IPS-18a (cell line): ENCODE results near the gene MPST.

Experiments used
- H3K27ac ChIP-seq: one replicate; pipeline ENCODE4 v1.5.1; 2013; ENCODE audit warnings: low read length
- H3K27me3 ChIP-seq: one replicate; pipeline ENCODE4 v1.6.1; 2013; ENCODE audit warnings: mild to moderate bottlenecking, low read length; ENCODE audit not compliant: control insufficient read depth, insufficient read depth
- H3K36me3 ChIP-seq: one replicate; pipeline ENCODE4 v1.6.1; 2013; ENCODE audit warnings: low read depth, low read length; ENCODE audit not compliant: control insufficient read depth
- H3K4me1 ChIP-seq: one replicate; pipeline ENCODE4 v1.6.1; 2013; ENCODE audit warnings: low read depth, low read length; ENCODE audit not compliant: control insufficient read depth
- H3K4me3 ChIP-seq: one replicate; pipeline ENCODE4 v1.5.1; 2013; ENCODE audit warnings: low read length
- H3K9ac ChIP-seq: one replicate; pipeline ENCODE4 v1.6.1; 2013; ENCODE audit warnings: mild to moderate bottlenecking, low read length, moderate library complexity
- H3K9me3 ChIP-seq: one replicate; pipeline ENCODE4 v1.6.1; 2013; ENCODE audit warnings: low read depth, low read length; ENCODE audit not compliant: control insufficient read depth

The MPST gene

DNA sequence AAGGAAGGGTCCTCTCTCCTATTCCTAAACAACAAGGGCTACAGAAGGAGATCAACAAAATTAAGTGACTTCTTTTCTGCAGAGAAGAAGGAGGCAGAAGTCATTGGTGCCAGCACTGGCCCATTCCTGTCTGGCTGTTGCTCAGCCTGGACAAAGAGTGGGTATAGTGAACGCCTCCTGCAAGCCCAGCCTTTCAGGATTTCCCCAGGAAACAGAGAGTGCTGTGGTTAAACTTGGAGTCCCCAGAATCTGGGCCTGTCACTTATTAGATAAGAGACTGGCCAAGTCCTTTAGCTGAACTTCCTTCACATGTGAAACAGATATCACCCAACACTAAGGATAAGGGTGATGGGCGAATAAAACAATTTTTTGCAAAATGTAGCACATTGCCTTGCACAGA, 11.2 kb upstream of the MPST start:
- no peaks in the 10 kb centered on the region for H3K27me3 ChIP-seq
- no peak overlapping the region for H3K27ac ChIP-seq
- H3K9me3 ChIP-seq: no peaks in the 10 kb centered on the region
- H3K4me1 ChIP-seq: peaks cover 3% of the 10 kb centered on the region
- no peaks in the 10 kb centered on the region for H3K36me3 ChIP-seq
- no peak overlapping the region for H3K9ac ChIP-seq
- no peak overlapping the region for H3K4me3 ChIP-seq

DNA sequence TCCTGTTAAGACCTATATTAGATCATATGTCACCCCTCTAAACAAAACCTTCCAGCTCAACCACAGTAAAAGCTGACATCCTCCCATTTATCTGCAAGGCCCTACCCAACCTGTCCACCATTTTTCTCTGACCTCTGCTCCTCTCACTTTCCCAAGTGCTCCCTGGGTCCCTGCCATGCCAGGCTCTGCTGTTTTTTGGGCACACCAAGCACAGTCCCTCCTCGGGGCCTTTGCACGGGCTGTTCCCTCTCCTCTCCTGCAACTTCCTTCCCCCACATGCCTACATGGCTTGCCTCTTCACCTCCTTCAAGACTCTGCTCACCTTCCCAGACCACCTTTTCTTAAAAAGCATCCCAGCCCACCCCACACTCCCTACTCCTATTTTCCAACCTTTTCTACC, 10.1 kb upstream of the MPST start:
- Histone ChIP-seq H3K9ac (no peak overlapping the region), H3K4me3 (no peak overlapping the region), H3K9me3 (no peaks in the 10 kb centered on the region), H3K36me3 (no peaks in the 10 kb centered on the region), H3K4me1 (peaks cover 3% of the 10 kb centered on the region), H3K27ac (no peak overlapping the region), H3K27me3 (no peaks in the 10 kb centered on the region)

DNA sequence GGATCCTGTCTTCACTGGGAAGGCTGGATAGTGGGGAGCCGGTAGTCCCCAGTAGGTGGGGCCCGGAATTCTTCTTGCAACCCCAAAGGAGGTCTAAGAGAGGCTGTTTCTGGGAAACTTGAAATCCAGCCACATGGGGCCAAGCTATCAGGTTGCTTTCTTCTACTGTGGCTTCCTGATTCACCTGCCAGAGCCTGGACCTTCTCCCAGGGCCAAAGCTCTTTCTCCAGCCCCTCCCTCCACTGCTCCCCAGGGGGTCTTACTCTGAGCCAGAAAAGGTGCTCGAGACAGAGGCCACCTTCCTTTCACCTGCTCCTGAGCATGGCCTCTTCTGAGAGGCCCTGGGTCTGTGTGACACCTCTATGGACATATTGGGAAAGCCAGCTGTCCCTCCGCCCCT, 9.4 kb upstream of the MPST start:
- Histone ChIP-seq H3K4me3 (no peak overlapping the region), H3K9me3 (no peaks in the 10 kb centered on the region), H3K4me1 (peaks cover 3% of the 10 kb centered on the region), H3K27ac (no peak overlapping the region), H3K27me3 (no peaks in the 10 kb centered on the region), H3K9ac (no peak overlapping the region), H3K36me3 (no peaks in the 10 kb centered on the region)

DNA sequence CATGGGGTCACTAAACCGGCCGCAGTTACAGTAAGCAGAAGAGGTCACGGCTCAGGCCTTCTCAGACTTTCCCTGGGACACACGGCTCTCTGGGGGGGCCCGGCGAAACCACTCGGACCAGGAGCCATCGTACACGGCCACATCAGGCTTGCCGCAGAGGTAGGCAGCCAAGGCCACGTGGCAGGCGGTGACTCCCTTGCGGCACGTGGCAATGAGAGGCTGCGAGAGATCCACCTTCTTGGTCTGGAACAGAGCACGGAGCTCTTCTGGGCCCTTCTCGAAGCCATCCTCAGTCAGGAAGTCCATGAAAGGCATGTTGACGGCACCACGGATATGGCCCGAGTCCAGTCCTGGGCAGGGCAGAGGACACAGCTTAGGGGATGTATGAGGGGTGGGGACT, 8.6 kb upstream of the MPST start:
- H3K27ac ChIP-seq: no peak overlapping the region
- no peaks in the 10 kb centered on the region for H3K27me3 ChIP-seq
- peaks cover 3% of the 10 kb centered on the region for H3K4me1 ChIP-seq
- H3K9me3 ChIP-seq: no peaks in the 10 kb centered on the region
- H3K36me3 ChIP-seq: no peaks in the 10 kb centered on the region
- H3K9ac ChIP-seq: no peak overlapping the region
- H3K4me3 ChIP-seq: no peak overlapping the region

DNA sequence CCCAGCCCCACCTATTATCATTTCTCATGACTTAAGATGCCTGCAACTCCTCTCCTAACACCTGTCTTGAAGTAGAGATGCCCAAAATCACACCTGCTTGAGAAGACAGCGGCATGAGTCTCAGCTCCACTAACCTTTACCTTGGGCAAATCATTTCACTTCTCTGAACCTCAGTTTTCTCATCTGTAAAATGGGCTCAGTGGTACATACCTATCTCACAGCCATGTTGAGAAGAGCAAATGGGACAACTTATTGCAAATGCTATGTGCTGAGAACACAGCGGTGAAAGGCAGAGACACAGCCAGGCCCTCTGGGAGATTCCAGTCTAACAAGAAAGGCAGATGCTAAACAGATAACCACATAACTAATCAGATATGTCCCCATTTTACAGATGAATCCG, 8.1 kb upstream of the MPST start:
- Histone ChIP-seq H3K9me3 (no peaks in the 10 kb centered on the region), H3K4me1 (peaks cover 3% of the 10 kb centered on the region), H3K4me3 (no peak overlapping the region), H3K9ac (no peak overlapping the region), H3K36me3 (peaks cover 4% of the 10 kb centered on the region), H3K27ac (no peak overlapping the region), H3K27me3 (no peaks in the 10 kb centered on the region)

DNA sequence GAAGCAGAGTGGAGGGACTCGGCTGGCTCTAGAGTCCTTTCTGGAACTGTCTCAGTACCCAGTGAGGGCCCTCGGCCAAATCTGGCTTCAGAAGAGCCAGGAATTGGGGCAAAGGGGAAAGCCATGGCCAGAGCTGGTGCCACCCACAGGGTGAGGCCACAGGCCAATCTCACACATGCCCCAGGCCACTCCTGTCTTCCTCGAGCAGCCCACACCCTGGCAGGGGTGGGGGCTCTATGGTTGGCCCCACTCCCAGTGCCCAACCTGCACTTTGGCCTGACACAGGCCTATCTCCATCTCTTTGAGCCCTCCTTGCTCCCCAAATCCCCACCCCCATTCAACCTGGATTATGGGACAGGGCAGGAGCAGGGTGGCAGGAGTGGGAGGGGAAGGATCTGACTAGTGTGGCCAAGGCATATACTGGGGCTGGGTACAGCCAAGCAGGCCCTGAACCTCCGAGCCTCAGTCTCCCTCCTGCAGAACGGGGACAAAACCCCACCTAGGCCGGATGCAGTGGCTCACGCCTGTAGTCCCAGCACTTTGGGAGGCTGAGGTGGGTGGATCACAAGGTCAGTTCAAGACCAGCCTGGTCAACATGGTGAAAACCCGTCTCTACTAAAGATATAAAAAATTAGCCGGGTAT, 7.2 kb upstream of the MPST start:
- Histone ChIP-seq H3K4me3 (no peak overlapping the region), H3K9me3 (no peaks in the 10 kb centered on the region), H3K9ac (no peak overlapping the region), H3K27me3 (no peaks in the 10 kb centered on the region), H3K4me1 (peaks cover 3% of the 10 kb centered on the region), H3K27ac (no peak overlapping the region), H3K36me3 (peaks cover 7% of the 10 kb centered on the region)

DNA sequence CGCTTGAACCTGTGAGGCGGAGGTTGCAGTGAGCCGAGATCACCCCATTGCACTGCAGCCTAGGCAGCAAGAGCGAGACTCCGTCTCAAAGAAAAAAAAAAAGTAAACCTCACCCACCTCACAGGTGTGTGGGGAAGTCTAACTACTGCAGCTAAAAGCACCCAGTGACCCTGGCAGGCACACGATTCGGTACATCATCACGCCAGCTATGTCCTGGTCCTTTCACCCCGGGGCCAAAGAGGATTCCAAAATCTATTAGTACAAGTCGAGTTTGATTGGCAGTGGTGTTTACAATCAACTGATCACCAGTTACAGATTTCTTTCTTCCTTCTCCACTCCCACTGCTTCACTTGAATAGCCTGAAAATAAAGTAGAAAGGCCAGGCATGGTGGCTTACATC, 6.6 kb upstream of the MPST start:
- Histone ChIP-seq H3K4me1 (no peaks in the 10 kb centered on the region), H3K4me3 (no peak overlapping the region)

DNA sequence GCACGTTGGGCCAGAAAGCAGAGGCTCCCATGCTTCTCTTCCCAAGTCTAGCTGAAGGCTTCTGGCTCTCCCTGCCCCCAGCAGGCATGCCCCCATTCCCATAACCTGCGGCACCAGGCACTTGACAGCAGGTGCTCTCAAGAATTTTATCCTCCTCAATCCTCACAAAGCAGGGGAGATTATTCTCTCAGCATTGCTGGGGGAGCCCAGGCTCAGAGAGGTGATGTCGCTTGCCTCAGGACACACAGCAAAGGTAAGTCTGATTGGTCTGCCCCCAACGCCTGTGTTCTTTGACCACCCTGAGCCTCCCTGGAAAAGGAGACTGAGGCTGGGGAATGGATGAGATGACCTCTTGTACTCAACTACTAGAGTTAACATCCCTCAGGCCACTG, 5.1 kb upstream of the MPST start:
- no peaks in the 10 kb centered on the region for H3K9me3 ChIP-seq
- H3K9ac ChIP-seq: no peak overlapping the region

More for the DNA sequence above, 6.6 kb upstream of the MPST start:
- Histone ChIP-seq H3K9ac (no peak overlapping the region), H3K36me3 (peaks cover 7% of the 10 kb centered on the region), H3K27ac (no peak overlapping the region), H3K27me3 (no peaks in the 10 kb centered on the region), H3K9me3 (no peaks in the 10 kb centered on the region)

DNA sequence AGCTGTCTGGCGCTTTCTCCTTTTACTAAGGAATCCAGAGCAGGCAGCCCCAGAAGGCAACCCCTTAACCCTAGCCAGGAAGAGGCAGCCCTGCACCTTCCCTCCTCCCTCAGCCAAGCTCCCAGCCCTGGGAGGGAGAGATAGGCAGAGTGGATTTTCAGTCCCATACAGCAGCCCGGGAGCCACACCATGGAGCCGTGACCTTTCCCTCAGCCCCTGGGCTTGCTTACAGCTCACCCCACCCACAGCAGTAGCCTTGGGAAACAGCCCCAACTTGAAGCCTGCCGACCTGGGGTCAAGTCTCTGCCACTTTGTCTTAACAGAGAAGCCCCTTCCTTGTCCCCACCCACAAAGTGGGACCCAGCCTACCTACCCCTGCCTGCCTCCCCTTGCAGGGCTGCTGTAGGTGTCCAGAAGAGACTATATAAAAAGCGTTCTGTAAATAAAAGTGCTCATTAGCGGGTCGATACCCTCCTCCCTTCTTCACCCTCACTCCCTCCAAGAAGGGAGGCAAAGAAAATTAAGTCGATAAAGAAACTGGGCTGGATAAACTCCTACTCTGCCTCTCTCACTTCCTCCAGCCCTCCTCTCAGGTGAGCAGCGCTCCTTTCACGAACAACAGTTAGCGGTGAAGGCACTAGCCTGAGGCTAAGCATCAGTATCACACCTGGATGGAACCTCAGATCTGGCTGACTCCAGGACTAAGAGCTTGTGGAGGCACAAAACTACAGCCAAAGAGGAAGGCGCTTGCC, 4.5 kb upstream of the MPST start:
- Histone ChIP-seq H3K9me3 (no peaks in the 10 kb centered on the region), H3K27ac (no peak overlapping the region), H3K9ac (no peak overlapping the region), H3K4me1 (no peaks in the 10 kb centered on the region), H3K4me3 (no peak overlapping the region), H3K27me3 (no peaks in the 10 kb centered on the region), H3K36me3 (peaks cover 7% of the 10 kb centered on the region)

More for the DNA sequence above, 5.1 kb upstream of the MPST start:
- Histone ChIP-seq H3K27me3 (no peaks in the 10 kb centered on the region), H3K4me3 (no peak overlapping the region), H3K36me3 (peaks cover 7% of the 10 kb centered on the region), H3K4me1 (no peaks in the 10 kb centered on the region), H3K27ac (no peak overlapping the region)

DNA sequence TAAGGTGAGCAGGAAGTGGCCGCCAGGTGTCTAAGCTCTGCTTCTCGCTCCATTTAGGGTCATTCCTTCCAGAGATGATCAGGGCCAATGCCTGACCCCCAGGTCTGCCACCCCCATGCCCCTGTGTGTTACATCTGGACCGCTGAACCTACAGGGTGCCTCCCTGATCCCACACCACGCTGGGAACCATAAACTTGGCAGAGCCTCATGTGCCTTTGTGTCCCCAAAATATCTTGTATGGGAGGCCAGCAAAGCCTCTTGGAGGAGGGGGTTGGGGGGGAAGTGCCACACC, 4.0 kb upstream of the MPST start:
- Histone ChIP-seq H3K9ac (no peak overlapping the region), H3K27ac (no peak overlapping the region), H3K4me1 (no peaks in the 10 kb centered on the region), H3K27me3 (no peaks in the 10 kb centered on the region), H3K9me3 (no peaks in the 10 kb centered on the region), H3K4me3 (no peak overlapping the region), H3K36me3 (peaks cover 7% of the 10 kb centered on the region)

DNA sequence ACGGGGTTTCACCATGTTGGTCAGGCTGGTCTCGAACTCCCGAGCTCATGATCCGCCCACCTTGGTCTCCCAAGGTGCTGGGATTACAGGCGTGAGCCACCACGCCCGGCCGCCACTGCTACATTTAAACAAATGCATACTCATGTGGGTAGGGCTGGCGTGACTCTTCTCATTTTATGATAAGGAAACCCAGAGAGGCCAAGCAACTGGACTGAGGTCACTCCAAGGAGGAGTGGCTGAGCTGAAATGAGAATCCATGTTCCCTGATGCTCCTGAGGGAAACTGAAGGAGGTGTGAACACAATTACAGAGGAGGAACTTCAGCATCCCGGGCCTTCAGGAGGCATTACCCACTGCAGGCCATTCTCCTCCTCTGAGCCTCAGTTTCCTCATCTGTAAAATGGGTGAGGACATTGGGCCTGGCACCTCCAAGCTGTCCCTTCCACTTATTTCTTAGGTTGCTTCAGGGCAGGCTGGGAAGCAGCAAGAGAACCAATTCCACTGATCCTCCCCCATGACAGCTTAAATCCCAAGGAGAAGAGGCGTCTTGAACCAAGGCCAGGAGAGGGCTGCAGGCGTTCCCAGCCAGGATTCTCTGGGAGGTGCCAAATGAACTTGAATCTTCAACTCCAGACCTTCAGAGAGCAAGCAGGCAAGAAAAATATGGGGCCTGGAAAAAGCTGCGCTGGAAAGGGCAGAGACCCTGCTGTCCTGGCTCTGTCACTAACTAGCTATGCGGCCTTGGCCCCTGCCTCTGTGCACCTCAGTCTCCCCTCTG, 3.2 kb upstream of the MPST start:
- Histone ChIP-seq H3K4me1 (no peaks in the 10 kb centered on the region), H3K9ac (no peak overlapping the region), H3K4me3 (no peak overlapping the region), H3K9me3 (no peaks in the 10 kb centered on the region), H3K27ac (no peak overlapping the region), H3K27me3 (no peaks in the 10 kb centered on the region), H3K36me3 (peaks cover 7% of the 10 kb centered on the region)
